ENCODE data around the gene PIEZO2. TPM values are rescaled to one million over a fixed set of nuclear protein-coding genes. Genes with fewer than 3 reads are reported as not detected.
A peak's percentile ranks its signal among the peaks of the same experiment; 100 is the strongest.
"Not testable (repeated sequence)": the region's sequence is repeated elsewhere in the genome, so short reads cannot be mapped to it uniquely, and the experiment has no call there.

PIEZO2 gene
- total RNA-seq, 1 donor from 2014 or later: 20.4 TPM

DNA sequence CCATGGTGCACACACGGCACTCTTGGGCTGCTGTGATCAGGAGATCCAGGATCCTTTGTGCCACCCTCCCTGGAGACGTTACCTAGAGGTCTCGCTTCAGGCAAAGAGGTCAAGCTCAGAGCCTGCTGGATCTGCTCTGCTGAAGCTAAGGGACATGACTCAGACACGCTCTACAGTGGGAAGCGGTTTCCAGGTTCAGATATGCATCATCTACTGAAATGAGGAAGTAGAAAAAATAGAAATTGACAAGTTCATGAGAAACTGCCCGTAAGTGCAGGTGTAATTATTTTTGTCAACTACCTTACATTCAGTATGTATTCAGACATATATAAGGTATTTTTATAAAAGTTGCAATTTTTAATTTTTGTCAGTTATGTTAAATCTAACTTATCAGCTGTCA lies 520.3 kb downstream of the PIEZO2 start:
- intact Hi-C loops (cut with DNase I): not testable (repeated sequence)

DNA sequence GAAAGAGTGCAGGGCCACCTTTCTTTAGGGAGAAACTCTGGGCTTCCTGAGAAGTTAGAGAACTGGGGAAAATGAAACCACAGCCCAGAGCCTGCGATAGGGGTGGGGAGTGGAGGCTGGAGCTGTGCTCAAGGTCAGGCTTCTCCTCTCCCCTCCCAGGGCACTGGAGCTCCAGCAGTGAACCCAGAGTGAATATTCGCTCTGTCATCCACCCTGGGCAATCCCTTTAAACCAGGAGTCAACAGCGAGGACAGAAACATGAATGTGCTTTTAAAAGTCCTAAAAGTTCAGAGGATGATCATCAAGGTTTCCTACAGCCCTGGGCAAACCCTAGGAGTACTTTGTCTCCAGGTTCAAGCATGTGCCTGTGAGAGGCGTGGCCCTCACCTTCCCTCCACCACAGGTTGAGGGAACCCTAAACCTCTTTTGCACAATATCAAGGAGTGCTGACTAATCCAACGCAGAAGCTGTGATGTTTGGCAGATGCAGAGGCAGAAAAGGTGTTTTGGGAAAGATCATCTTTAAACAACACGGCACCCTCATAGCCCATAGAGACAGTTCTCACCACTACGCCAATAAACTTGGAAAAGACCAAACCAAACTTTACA lies 522.7 kb downstream of the PIEZO2 start:
- H3K36me3 ChIP-seq; ATAC-seq; H3K27ac ChIP-seq; H3K4me3 ChIP-seq; H3K9me3 ChIP-seq; H3K27me3 ChIP-seq; DNase-seq; H3K4me1 ChIP-seq; intact Hi-C loops (cut with DNase I): not testable (repeated sequence)

More for the DNA sequence above, 520.3 kb downstream of the PIEZO2 start:
- not testable (repeated sequence) for H3K36me3 ChIP-seq, H3K4me3 ChIP-seq, DNase-seq, H3K4me1 ChIP-seq, H3K9me3 ChIP-seq, H3K27ac ChIP-seq, H3K27me3 ChIP-seq
- ATAC-seq: peak; percentile 71

DNA sequence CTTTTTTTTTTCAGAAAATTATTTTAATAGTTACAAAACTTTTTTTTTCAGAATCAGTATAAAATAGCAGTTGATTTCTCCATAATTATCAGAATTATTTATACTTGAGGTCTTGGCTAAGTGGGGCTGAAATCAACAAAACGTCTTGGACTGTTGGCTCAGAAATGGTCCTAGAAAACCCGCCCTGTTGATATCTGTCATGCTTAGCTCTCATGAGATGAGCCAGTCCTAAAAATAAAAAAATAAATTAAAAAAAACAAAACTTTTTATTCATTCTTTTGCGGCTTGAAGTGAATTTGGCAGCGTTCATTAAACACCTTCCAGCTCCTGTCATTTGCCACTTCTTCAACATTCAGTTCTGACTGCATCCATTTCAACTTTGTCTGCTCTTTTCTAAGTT lies 525.8 kb downstream of the PIEZO2 start:
- H3K36me3 ChIP-seq; DNase-seq; H3K27me3 ChIP-seq; H3K27ac ChIP-seq; intact Hi-C loops (cut with DNase I); H3K4me3 ChIP-seq; H3K4me1 ChIP-seq; H3K9me3 ChIP-seq; ATAC-seq: not testable (repeated sequence)

DNA sequence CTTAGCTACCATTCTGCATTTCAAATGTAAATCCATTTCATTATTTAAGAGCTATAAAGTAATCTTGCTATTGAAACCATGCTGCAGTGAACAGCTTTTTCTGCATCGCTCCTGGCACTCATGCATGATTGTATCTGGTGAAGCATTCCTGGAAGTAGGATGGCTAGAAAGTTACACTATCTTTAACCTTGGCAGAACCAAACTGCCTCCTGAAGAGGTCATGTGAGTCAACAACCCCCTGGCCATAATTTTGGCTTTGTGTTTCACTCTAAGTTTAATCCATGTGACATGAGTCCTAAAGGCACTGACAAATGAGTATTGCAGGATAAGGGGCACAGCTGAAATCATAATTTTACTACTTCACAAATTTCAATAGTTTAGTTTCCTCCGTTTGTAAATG lies 526.4 kb downstream of the PIEZO2 start:
- H3K4me1 ChIP-seq; H3K27ac ChIP-seq; H3K4me3 ChIP-seq; H3K27me3 ChIP-seq; H3K9me3 ChIP-seq; H3K36me3 ChIP-seq; DNase-seq; ATAC-seq; intact Hi-C loops (cut with DNase I): not testable (repeated sequence)

DNA sequence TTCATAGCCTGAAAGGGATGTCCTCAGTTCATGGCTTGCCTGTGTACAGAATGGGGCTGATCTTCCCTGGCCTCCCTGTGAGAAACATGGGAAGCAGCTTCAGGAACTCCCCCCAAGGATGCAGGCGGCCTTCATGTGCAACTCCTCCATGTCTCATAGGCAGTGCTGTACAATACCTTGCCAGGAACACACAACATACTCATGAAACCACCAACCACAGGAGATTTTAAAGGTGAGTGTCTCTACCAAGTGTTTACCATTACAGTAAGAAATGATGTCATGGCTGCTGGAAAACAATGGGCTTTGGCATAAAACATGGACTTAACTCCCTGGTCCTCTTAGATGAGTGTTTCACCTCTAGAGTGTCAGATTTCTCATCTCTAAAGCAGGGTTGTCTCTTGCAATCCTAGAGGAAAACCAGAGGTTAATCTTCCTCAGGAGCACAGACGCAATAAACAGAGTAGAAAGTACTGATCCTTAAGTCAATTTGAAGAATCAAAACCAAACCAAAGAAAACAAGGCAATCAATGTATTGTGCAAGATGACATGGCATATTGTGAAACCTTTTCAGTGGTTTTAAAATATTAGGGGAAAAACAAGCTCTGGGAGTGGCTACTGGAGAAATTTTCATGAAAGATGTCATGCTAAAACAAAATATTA lies 528.6 kb downstream of the PIEZO2 start:
- H3K27ac ChIP-seq; H3K27me3 ChIP-seq; H3K4me3 ChIP-seq; H3K36me3 ChIP-seq; ATAC-seq; H3K4me1 ChIP-seq; H3K9me3 ChIP-seq; DNase-seq; intact Hi-C loops (cut with DNase I): not testable (repeated sequence)

Small RNA genes lying within 50 kb of the gene (microRNA-seq; reads per million reads assigned to microRNA genes)
- gene MIR6788 (ENCODE audit: borderline microRNAs expressed): 1.8 reads per million, percentile 5 among the genes with 10 or more reads in this experiment

Measured in upper lobe of right lung (tissue), 1 donor.